Measurements from ENCODE around the gene ITSN2. TPM values are rescaled to one million over a fixed set of nuclear protein-coding genes. Genes with fewer than 3 reads are reported as not detected.

ITSN2 gene
- polyA plus RNA-seq, 3 donors = 15.2 to 22.5 (median 21.1) TPM

GRCh38 chr2:24245986-24246776 lies 114.2 kb downstream of the ITSN2 start:
- no peak overlapping the region for H3K27ac ChIP-seq (ENCODE audit: low read depth, low read length)
- 83 to 96% (median 87%) methylated on average over 4 of the region's 4 CpGs for WGBS, 3 donors

- H3K27ac ChIP-seq (ENCODE audit: low read depth, low read length) = no peak overlapping the region
Measured at GRCh38 chr2:24241528-24241927, 118.8 kb downstream of the ITSN2 start.

DNA sequence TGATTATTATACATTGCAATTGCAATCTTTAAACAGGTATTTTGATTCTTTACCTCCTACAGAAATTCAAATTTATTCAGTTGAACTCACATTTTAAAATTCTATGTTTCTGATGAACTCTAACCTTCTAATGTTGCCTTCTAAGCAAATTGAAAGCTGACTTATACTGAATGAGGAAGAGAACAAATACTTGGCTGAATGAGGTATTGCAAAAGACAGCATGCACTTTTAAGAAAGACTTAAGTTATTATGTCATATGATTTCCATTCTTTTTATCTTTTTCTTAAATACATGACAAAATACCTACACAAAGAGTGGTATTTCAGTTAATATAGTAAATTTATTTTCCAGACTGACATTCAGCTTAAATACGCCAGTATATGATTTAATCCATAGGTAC lies 120.8 kb downstream of the ITSN2 start:
- WGBS, 3 donors = 93 to 99% (median 98%) methylated on average over 1 of the region's 1 CpG
- no peak overlapping the region for H3K27ac ChIP-seq (ENCODE audit: low read depth, low read length)

GRCh38 chr2:24238158-24238557 lies 122.2 kb downstream of the ITSN2 start:
- 71 to 93% (median 93%) methylated on average over 2 of the region's 2 CpGs for WGBS, 3 donors
- H3K27ac ChIP-seq (ENCODE audit: low read depth, low read length) = no peak overlapping the region

DNA sequence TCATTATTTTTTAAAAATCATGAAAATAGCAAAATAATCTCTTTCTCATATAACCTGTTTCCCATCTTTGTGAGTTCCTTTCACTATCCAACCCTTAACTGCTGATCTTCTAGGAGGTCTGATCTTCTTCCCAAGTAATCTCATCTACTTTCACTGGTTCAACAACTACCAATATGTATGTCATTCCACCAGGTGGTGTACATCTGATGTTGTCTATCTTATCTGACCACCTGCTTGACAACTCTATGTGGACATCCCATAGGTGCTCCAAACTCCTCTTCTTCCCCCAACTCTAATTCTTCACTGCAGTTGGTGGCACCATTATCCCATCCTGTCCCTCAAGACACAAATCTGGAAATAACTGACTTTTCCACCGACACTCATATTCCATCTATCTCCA lies 123.0 kb downstream of the ITSN2 start:
- no peak overlapping the region for H3K27ac ChIP-seq (ENCODE audit: low read depth, low read length)
- WGBS, 3 donors = 100% methylated on average over 1 of the region's 1 CpG

DNA sequence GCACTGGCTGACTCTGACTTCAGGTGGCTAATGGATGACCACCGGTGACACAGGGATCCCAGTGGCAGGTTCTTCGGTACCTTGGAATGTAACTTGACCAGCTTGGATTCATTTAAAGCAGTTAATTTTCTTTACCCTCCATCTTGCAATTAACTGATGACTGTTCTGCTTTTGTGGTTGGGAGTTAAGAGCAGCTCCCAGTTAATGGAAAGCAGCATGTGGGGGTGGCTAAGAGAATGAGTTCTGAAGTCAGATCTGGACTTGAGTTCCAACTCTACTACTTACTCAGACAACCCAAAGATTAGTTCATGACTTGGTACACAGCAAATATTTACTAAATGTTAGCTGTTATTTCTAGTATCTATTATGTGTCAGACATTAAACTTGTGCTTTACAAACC lies 127.0 kb downstream of the ITSN2 start:
- 93 to 96% (median 95%) methylated on average over 2 of the region's 2 CpGs for WGBS, 3 donors

GRCh38 chr2:24231461-24231881 lies 128.9 kb downstream of the ITSN2 start:
- H3K27ac ChIP-seq (ENCODE audit: low read depth, low read length) = no peak overlapping the region
- WGBS, 3 donors = 88 to 93% (median 90%) methylated on average over 4 of the region's 4 CpGs

More for the DNA sequence above, 127.0 kb downstream of the ITSN2 start:
- H3K27ac ChIP-seq (ENCODE audit: low read depth, low read length) = no peak overlapping the region

- no peak overlapping the region for H3K27ac ChIP-seq (ENCODE audit: low read depth, low read length)
- WGBS, 3 donors = 30 to 62% (median 42%) methylated on average over 1 of the region's 1 CpG
Measured at GRCh38 chr2:24228470-24228869, 131.9 kb downstream of the ITSN2 start.

DNA sequence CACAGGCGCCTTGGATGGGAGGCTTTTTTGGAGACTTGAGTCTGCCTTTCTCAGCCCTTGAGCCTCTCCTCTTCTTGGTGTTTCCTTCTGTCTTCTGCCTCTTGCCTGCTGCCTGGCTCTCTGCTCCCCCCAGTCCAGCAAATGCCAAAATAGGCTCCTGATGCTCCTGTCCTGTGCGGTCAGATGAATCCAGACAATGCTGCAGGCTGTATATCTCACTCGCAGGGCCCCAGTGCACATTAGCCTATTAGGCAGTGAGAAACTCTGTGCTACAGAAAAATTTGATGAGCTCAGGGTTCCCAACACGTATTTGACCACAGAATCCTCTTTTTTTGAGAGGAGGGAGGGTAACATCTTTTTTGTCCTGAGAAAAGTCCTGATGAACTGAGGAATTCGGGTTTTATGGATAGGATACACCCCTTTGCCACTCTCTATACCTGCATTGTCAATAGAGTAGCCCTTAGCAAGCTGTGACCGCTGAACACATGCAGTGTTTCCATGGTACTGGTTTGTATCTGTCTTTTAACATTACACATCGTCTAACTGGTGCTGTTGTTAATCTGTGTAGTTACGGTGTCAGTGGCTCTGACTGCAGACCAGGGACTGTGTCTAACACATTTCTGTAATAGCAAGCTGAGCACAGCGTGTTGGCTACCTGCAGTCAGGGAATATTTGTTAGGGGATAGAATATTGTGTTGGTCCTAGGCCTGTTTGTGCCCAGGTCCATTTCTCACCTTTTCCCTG lies 134.7 kb downstream of the ITSN2 start:
- WGBS, 3 donors = 90 to 94% (median 93%) methylated on average over 9 of the region's 9 CpGs
- H3K27ac ChIP-seq (ENCODE audit: low read depth, low read length) = no peak overlapping the region

DNA sequence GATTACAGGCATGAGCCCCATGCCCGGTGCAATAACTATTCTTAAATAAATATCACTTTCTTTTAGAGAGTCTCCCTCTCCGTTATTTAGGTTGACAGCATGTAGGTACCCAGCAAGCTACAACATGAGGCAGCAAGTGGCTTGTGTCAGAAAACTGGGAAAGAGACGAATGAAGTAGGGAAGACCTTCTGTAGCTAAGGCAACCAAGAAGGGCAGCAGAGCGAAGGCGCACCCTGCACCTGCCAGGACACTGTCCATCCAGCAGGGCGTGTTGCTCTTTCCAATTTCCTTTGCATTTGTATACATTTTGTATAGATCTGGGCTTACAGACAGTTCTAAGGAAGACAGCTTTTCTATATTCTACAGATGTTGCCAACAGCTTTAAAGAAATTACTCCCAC lies 137.4 kb downstream of the ITSN2 start:
- no peak overlapping the region for H3K27ac ChIP-seq (ENCODE audit: low read depth, low read length)
- WGBS, 3 donors = 76 to 81% (median 79%) methylated on average over 6 of the region's 6 CpGs

- no peak overlapping the region for H3K27ac ChIP-seq (ENCODE audit: low read depth, low read length)
Measured at GRCh38 chr2:24221343-24222050, 138.8 kb downstream of the ITSN2 start.

DNA sequence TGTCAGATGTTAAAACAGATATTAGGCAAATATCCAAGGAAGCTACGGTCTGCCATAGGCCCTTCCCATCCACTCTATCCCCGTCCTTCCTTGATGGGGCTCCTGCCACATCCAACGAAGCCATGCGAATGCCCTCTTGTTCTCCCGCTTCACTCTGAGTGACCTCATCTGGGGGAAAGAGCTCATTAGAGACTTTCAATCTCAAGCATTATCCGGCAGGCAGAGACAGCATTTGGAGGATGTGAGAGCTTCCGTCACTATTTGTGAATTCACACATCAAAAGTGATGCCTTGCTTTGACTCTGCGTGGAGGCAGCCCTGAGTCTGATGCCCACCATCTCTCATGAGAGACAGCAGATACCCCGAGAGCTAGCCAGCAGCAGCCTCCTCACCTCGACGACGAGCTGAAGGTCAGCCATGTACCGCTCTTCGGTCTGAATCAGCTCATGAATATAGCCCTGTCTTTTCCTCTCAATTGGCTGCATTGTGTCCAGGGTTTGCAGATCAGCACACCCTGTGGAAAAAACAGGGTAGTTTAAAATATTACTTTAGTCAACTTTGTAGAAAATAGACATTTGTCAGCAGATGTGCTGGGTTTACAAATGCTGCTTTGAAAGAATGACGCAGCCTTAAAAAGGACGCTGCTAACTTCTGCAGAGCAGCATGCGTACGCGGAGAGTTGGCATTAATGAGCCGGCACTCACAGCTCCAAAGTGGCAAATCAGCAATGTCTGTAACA lies 139.6 kb downstream of the ITSN2 start:
- no peak overlapping the region for H3K27ac ChIP-seq (ENCODE audit: low read depth, low read length)
- WGBS, 3 donors = 87 to 93% (median 91%) methylated on average over 20 of the region's 20 CpGs

More at GRCh38 chr2:24221343-24222050, 138.8 kb downstream of the ITSN2 start:
- 88 to 92% (median 91%) methylated on average over 6 of the region's 6 CpGs for WGBS, 3 donors

- WGBS, 3 donors = 91 to 98% (median 95%) methylated on average over 3 of the region's 3 CpGs
Measured at GRCh38 chr2:24214880-24215279, 145.5 kb downstream of the ITSN2 start.

DNA sequence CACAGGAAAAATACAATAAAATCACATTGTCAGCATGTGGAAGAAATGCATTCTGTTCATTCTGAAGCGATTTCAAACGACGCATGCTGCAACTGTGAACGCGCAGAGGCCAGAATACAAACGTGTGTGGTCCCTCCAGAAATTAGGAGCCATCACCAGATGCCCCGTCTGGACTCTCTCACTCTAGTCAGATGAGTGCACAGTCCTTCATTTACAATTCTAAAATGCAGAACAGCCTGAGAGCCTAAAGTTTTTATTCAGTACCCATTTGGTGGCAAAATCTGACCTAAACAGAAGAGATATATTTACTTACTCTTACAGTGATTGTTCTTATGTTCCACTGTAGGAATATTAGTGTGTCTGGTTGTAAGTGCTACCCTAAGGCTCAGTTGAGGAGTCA lies 148.9 kb downstream of the ITSN2 start:
- WGBS, 3 donors = 77 to 85% (median 82%) methylated on average over 7 of the region's 7 CpGs
- no peak overlapping the region for H3K27ac ChIP-seq (ENCODE audit: low read depth, low read length)

More at GRCh38 chr2:24214880-24215279, 145.5 kb downstream of the ITSN2 start:
- H3K27ac ChIP-seq (ENCODE audit: low read depth, low read length) = no peak overlapping the region

DNA sequence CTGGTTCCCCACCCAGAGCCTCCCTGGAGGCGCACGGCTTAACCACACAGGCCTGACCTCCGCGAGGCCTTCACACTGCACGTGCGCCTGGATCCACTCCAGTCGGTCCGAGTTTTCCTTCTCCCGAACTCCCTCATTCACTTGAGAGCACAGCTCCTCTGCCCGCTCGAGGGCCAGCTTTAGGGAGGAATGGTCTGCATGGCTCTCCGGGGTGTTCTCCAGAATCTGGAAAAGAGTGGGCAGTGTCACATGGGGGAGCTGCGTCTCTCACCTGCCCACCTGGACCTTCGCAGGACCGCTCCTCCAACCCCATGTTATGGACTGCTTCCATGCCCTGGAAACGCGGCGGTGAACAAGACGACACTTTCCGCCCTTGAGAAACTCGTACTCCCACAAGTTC lies 149.6 kb downstream of the ITSN2 start:
- WGBS, 3 donors = 92 to 97% (median 96%) methylated on average over 21 of the region's 21 CpGs
- H3K27ac ChIP-seq (ENCODE audit: low read depth, low read length) = no peak overlapping the region

DNA sequence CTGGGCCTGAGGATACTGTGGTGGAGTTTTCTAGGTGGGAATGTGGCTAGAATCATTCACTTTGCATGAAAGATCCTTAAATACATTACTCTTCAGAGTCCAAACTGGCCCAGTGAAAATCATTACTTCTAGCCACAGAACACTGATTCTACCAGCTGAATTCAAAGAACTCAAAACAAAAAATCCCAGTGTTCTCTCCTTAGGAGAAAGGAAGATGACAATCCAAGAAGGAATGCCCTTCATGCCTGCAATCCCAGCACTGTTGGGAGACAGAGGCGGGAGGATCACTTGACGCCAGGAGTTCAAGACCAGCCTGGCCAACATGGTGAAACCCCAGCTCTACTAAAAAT lies 150.3 kb downstream of the ITSN2 start:
- 96 to 100% (median 100%) methylated on average over 2 of the region's 2 CpGs for WGBS, 3 donors

GRCh38 chr2:24209389-24210105 lies 150.8 kb downstream of the ITSN2 start:
- 83 to 85% (median 84%) methylated on average over 17 of the region's 17 CpGs for WGBS, 3 donors

More for the DNA sequence above, 150.3 kb downstream of the ITSN2 start:
- no peak overlapping the region for H3K27ac ChIP-seq (ENCODE audit: low read depth, low read length)

DNA sequence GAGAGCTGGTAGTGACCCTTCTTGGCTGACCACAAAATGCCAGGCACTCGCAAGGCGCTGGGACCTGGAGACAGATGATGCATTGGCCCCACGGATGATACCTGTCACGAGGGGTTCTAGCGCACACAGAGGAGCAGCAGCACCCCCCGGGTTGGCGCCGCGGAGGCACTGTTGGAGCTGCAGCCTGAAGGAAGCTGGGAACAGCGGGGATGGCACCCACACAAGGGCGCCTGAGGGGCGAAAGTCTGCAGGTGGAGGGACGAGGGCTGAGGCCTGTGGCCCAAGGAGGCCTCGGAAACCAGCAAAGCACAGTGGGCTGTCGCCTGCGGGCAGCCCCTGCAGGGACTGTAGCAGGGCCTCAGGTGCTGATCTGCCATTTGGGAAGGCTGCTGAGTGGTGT lies 151.8 kb downstream of the ITSN2 start:
- H3K27ac ChIP-seq (ENCODE audit: low read depth, low read length) = no peak overlapping the region
- WGBS, 3 donors = 96 to 98% (median 97%) methylated on average over 16 of the region's 16 CpGs

More at GRCh38 chr2:24209389-24210105, 150.8 kb downstream of the ITSN2 start:
- no peak overlapping the region for H3K27ac ChIP-seq (ENCODE audit: low read depth, low read length)

Measured in adipose tissue (tissue), 3 donors.